Thymus (tissue), 11 donors: ENCODE results near the gene EYS. TPM values are rescaled to one million over a fixed set of nuclear protein-coding genes. Genes with fewer than 3 reads are reported as not detected.
"Not testable (repeated sequence)": the region's sequence is repeated elsewhere in the genome, so short reads cannot be mapped to it uniquely, and the experiment has no call there.

ENCODE experiments used
- DNase-seq, 9 donors: peaks; one replicate each; pipeline ENCODE4 v3.0.0-alpha.2; 2013; ENCODE audit warnings: low spot score in 9 of 9, low read depth in 6 of 9, missing footprints in 1 of 9
- H3K27ac ChIP-seq, 2 donors: one replicate each; pipeline ENCODE4 v1.5.1; 2013; ENCODE audit warnings: control low read depth in 1 of 2, low read depth in 1 of 2, low read length in 1 of 2, mild to moderate bottlenecking in 1 of 2, moderate library complexity in 1 of 2
- H3K27me3 ChIP-seq, 2 donors: one replicate each; pipeline ENCODE4 v1.5.1; 2013; ENCODE audit warnings: low read length in 1 of 2; ENCODE audit not compliant: control insufficient read depth in 2 of 2, insufficient read depth in 1 of 2
- H3K36me3 ChIP-seq, 2 donors: one replicate each; pipeline ENCODE4 v1.5.1; 2013; ENCODE audit warnings: low read length in 1 of 2, mild to moderate bottlenecking in 1 of 2, moderate library complexity in 1 of 2; ENCODE audit not compliant: control insufficient read depth in 2 of 2, insufficient read depth in 2 of 2
- H3K4me1 ChIP-seq, 2 donors: one replicate each; pipeline ENCODE4 v1.5.1; 2013; ENCODE audit warnings: low read length in 2 of 2; ENCODE audit not compliant: control insufficient read depth in 2 of 2, insufficient read depth in 2 of 2
- H3K4me3 ChIP-seq, 2 donors: one replicate each; pipeline ENCODE4 v1.5.1; 2013; ENCODE audit warnings: low read length in 2 of 2, control low read depth in 1 of 2, mild to moderate bottlenecking in 1 of 2
- H3K9me3 ChIP-seq, 2 donors: one replicate each; pipeline ENCODE4 v1.5.1; 2013; ENCODE audit warnings: low read length in 1 of 2, mild to moderate bottlenecking in 1 of 2; ENCODE audit not compliant: control insufficient read depth in 2 of 2, insufficient read depth in 1 of 2
- WGBS: extraction: QIAGEN DNeasy Blood & Tissue Kit; methylation state at CpG from one replicate; pipeline ENCODE4 v1.1.7; 2013; 5-methylcytosine and 5-hydroxymethylcytosine counted together
- polyA plus RNA-seq: library from polyadenylated mRNA; stranded (reverse); fragments of 200-250 nt; gene quantifications from one replicate; pipeline ENCODE4 v1.2.3, GENCODE V29; 2013
- total RNA-seq: library from RNA; stranded (reverse); fragments of 120-200 nt; gene quantifications from one replicate; pipeline ENCODE4 v1.2.4, GENCODE V29; 2013
- donor health status: healthy.

EYS gene
- total and polyA plus RNA-seq, 2 donors, result 0.05 to 0.28 TPM

DNA sequence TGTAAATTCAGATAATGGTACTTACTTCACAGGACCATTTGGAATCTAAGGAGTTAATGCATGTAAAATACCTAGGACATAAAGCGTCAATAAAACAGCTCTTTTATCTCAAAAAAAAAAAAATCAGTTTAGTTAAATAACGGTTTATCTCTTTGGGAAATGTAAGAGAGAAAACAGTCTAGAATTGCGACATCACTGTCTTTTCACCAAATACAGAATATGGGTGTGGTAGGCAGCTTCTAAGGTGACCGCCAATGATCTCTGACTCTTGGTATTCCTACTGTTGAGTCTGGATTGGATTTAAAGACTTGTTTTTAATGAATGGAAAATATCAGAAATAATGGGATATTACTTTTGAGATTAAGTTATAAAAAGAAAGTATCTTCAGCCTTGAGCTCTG, 111.5 kb downstream of the EYS start:
- 93% methylated on average over 4 of the region's 4 CpGs for WGBS
- DNase-seq, result no peak
- H3K4me3 ChIP-seq, result no peak overlapping the region
- no peak overlapping the region for H3K27ac ChIP-seq
- H3K4me1 ChIP-seq, result no peaks in the 10 kb centered on the region
- H3K36me3 ChIP-seq, result no peaks in the 10 kb centered on the region
- H3K27me3 ChIP-seq, result no peaks in the 10 kb centered on the region
- no peaks in the 10 kb centered on the region for H3K9me3 ChIP-seq

DNA sequence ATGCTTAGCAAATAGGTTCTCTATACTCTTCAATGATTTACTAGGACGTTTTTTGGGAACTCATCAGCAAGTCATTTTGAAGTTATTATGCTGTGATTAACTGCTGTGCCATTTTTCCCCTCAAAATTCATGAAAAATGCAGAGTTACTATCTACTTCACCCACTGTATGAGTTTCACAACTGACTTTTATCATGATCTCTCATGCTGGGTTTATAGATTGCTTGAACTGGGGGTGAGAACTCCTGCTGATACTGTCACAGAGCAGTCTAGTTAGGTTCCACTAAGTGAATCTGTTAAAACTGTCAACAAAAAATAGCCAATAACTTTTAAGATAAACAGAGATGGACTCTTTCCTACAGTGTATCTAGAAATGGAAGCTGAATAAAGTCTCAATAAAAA, 136.7 kb downstream of the EYS start:
- Histone ChIP-seq H3K4me3 (no peak overlapping the region), H3K9me3 (peaks cover 0 to 2% of the 10 kb centered on the region in 2 donors), H3K36me3 (no peaks in the 10 kb centered on the region), H3K27me3 (no peaks in the 10 kb centered on the region), H3K27ac (no peak overlapping the region), H3K4me1 (no peaks in the 10 kb centered on the region)
- 66% methylated on average over 1 of the region's 1 CpG for WGBS
- no peak for DNase-seq

- H3K27ac ChIP-seq, result no peak overlapping the region
- no peaks in the 10 kb centered on the region for H3K4me1 ChIP-seq
- peaks cover 0 to 2% of the 10 kb centered on the region in 2 donors for H3K9me3 ChIP-seq
- DNase-seq, result no peak
- WGBS, result 88% methylated on average over 2 of the region's 2 CpGs
- H3K36me3 ChIP-seq, result no peaks in the 10 kb centered on the region
- no peaks in the 10 kb centered on the region for H3K27me3 ChIP-seq
- H3K4me3 ChIP-seq, result no peak overlapping the region
Observed at GRCh38 chr6:65569505-65569904, 137.5 kb downstream of the EYS start.

GRCh38 chr6:65569056-65569455, 138.0 kb downstream of the EYS start:
- not testable (repeated sequence) for H3K36me3 ChIP-seq, H3K4me3 ChIP-seq, DNase-seq, H3K27ac ChIP-seq, H3K27me3 ChIP-seq, H3K9me3 ChIP-seq, H3K4me1 ChIP-seq
- WGBS, result 91% methylated on average over 7 of the region's 7 CpGs

DNA sequence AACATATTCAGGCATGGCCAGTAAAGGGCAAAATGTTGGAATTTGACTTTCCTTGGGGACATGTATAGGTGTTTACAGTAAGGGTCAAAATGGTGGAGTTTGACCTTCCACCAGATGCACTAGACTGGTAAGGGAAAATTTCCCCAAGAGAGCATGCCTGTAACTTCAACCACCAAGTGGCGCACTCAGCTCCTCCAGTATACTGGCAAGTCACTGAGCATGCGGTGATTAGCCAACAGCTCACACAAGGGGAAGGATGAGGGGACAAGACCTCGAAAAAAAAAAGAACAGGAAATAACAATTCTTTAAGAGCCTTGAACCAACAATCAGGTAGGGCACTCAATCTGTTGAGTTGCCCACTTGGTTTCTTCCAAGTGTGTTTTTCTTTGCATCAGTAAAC, 140.9 kb downstream of the EYS start:
- Histone ChIP-seq H3K9me3 (no peaks in the 10 kb centered on the region), H3K27ac (no peak overlapping the region), H3K4me1 (no peaks in the 10 kb centered on the region), H3K4me3 (no peak overlapping the region), H3K27me3 (no peaks in the 10 kb centered on the region), H3K36me3 (no peaks in the 10 kb centered on the region)
- 90% methylated on average over 3 of the region's 3 CpGs for WGBS
- no peak for DNase-seq

DNA sequence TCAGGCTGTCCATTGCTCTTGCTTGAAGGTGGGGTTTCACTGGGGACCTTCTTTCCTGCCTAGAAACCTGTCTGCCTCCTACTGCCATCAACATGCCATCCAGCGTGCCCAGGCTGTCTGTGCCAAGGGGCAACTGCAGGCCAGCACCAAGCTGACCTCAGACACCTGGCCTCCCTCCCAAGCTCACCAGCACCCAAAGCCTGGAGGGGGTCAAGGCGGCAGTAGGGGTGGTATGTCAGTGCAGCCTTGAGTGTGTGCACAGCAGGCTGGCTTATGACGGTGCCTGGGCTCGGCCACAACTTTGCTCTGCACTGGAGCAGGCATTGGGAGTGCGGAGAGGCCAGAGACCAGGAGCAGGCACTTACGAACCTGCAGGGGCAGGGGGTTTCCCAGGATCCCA, 149.0 kb downstream of the EYS start:
- no peak for DNase-seq
- WGBS, result 97% methylated on average over 6 of the region's 6 CpGs
- no peaks in the 10 kb centered on the region for H3K4me1 ChIP-seq
- no peaks in the 10 kb centered on the region for H3K36me3 ChIP-seq
- H3K4me3 ChIP-seq, result no peak overlapping the region
- peaks cover 0 to 10% of the 10 kb centered on the region in 2 donors for H3K9me3 ChIP-seq
- H3K27ac ChIP-seq, result no peak overlapping the region
- H3K27me3 ChIP-seq, result no peaks in the 10 kb centered on the region

- Histone ChIP-seq H3K27me3 (no peaks in the 10 kb centered on the region), H3K9me3 (peaks cover 0 to 10% of the 10 kb centered on the region in 2 donors), H3K4me1 (no peaks in the 10 kb centered on the region), H3K36me3 (no peaks in the 10 kb centered on the region), H3K4me3 (no peak overlapping the region), H3K27ac (no peak overlapping the region)
- DNase-seq, result no peak
- 92% methylated on average over 6 of the region's 6 CpGs for WGBS
Observed at GRCh38 chr6:65557224-65557623, 149.8 kb downstream of the EYS start.

GRCh38 chr6:65546894-65547293, 160.1 kb downstream of the EYS start:
- WGBS, result 26% methylated on average over 3 of the region's 3 CpGs
- no peak for DNase-seq
- Histone ChIP-seq H3K36me3 (no peaks in the 10 kb centered on the region), H3K27me3 (no peaks in the 10 kb centered on the region), H3K27ac (no peak overlapping the region), H3K4me3 (no peak overlapping the region), H3K9me3 (no peaks in the 10 kb centered on the region), H3K4me1 (no peaks in the 10 kb centered on the region)

DNA sequence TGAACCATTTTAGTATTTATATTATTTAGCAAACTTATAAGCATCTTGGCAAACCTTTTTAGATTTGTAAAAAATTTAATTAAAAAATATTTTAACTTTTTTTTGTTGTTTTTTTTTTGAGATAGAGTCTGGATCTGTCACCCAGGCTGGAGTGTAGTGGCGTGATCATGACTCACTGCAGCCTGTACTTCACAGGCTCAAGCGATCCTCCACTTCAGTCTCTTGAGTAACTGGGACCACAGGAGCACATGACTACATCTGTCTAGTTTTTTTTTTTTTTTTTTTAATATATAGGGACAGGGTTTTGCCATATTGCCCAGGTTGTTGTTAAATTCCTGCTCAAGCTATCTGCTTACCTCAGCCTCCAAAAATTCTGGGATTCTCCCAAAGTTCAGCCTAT, 161.1 kb downstream of the EYS start:
- WGBS, result 94% methylated on average over 2 of the region's 2 CpGs
- no peaks in the 10 kb centered on the region for H3K9me3 ChIP-seq
- H3K4me3 ChIP-seq, result no peak overlapping the region
- H3K27me3 ChIP-seq, result no peaks in the 10 kb centered on the region
- no peak for DNase-seq
- H3K27ac ChIP-seq, result no peak overlapping the region
- H3K4me1 ChIP-seq, result no peaks in the 10 kb centered on the region
- no peaks in the 10 kb centered on the region for H3K36me3 ChIP-seq

DNA sequence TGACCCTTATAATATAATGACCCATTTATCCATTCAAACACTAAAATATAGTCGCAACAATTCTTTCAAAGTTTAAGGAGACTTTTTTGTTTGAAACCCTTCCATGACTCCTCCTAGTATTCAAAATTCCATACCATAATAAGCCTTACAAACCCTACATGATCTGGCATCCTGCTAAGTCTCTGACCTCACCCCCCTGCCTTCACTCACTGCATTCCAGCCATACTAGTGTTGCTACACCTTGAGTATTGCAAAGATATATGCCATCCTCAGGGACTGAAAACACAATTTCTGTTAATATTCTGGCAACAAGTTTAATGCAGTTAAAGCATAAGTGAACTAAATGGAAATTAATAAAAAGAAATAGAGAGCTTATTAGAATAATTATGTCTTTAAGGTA, 168.4 kb downstream of the EYS start:
- no peak for DNase-seq
- no peaks in the 10 kb centered on the region for H3K4me1 ChIP-seq

More for the DNA sequence above, 168.4 kb downstream of the EYS start:
- no peak overlapping the region for H3K27ac ChIP-seq
- no peak overlapping the region for H3K4me3 ChIP-seq
- no peaks in the 10 kb centered on the region for H3K9me3 ChIP-seq
- 96% methylated on average over 1 of the region's 1 CpG for WGBS
- no peaks in the 10 kb centered on the region for H3K36me3 ChIP-seq
- H3K27me3 ChIP-seq, result no peaks in the 10 kb centered on the region
